IPS DF 6.9 (cell line): ENCODE data around the gene SPO11.

Source experiments
- DNase-seq: peaks from one replicate; pipeline ENCODE4 v3.0.0-alpha.2; 2013; ENCODE audit warnings: low read depth, low spot score
- H3K27ac ChIP-seq: one replicate; pipeline ENCODE4 v1.5.1; 2013; ENCODE audit warnings: low read length, control low read depth
- H3K27me3 ChIP-seq: 2 replicates; pipeline ENCODE4 v1.6.1; 2013; ENCODE audit warnings: mild to moderate bottlenecking, low read length; ENCODE audit not compliant: control insufficient read depth, insufficient read depth
- H3K36me3 ChIP-seq: 2 replicates; pipeline ENCODE4 v1.6.1; 2013; ENCODE audit warnings: low read length; ENCODE audit not compliant: control insufficient read depth, insufficient read depth
- H3K4me1 ChIP-seq: 2 replicates; pipeline ENCODE4 v1.6.1; 2013; ENCODE audit warnings: low read length; ENCODE audit not compliant: control insufficient read depth, insufficient read depth
- H3K4me3 ChIP-seq: 2 replicates; pipeline ENCODE4 v1.5.1; 2013; ENCODE audit warnings: mild to moderate bottlenecking, low read length
- H3K9me3 ChIP-seq: 2 replicates; pipeline ENCODE4 v1.6.1; 2013; ENCODE audit warnings: low read length, inconsistent platforms; ENCODE audit not compliant: control insufficient read depth, insufficient read depth
- WGBS: extraction: QIAGEN DNeasy Blood & Tissue Kit; methylation state at CpG from one replicate; pipeline ENCODE4 v1.1.7; 2013; ENCODE audit warnings: mixed read lengths, missing lambda C conversion rate; ENCODE audit not compliant: insufficient read length, insufficient coverage; 5-methylcytosine and 5-hydroxymethylcytosine counted together

Gene SPO11

DNA sequence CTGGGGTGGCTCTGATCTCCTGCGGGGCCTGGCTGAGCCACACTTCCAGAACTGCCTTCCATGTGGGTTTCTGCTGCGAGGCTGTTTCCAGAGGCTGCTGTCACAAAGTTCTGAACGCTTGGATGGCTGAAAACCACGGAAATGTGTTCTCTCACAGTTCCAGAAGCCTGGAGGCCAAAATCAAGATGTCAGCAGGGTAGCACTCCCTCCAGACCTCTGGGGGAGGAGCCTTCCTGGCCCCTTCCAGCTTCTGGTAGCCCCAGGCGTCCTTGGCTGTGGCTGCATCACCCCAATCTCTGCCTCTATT, 39.5 kb upstream of the SPO11 start:
- Histone ChIP-seq H3K27me3 (no peaks in the 10 kb centered on the region), H3K27ac (no peak overlapping the region), H3K4me1 (peaks cover 4% of the 10 kb centered on the region; the same call in 1 of the 2 replicates), H3K4me3 (no peak overlapping the region), H3K9me3 (no peaks in the 10 kb centered on the region), H3K36me3 (no peaks in the 10 kb centered on the region)
- no peak for DNase-seq
- WGBS = no CpG with 5 or more reads among the region's 5 CpGs

DNA sequence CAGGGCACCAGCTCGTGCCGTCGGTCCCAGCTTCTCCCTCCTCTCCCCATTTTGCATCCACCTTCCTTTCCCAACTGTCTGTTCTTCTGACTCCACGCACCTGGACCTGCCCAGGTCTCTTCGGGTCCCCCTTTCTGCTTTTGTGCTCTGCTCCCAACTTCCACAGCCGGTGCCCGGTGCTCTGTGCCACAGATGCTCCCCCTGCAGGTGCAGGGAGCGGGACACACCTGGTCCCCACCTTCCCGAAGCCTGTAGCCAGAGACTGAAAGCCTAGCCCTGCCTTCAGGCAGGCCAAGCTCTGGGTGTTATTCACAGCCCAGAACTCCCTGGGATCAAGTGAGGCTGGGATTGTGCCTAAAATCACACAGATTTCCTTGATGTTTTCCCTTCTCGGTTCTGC, 38.6 kb upstream of the SPO11 start:
- no peak for DNase-seq
- Histone ChIP-seq H3K9me3 (no peaks in the 10 kb centered on the region), H3K4me3 (no peak overlapping the region), H3K4me1 (peaks cover 4% of the 10 kb centered on the region; the same call in 1 of the 2 replicates), H3K36me3 (no peaks in the 10 kb centered on the region), H3K27ac (no peak overlapping the region), H3K27me3 (no peaks in the 10 kb centered on the region)
- no CpG with 5 or more reads among the region's 10 CpGs for WGBS

GRCh38 chr20:57291694-57292093, 37.9 kb upstream of the SPO11 start:
- Histone ChIP-seq H3K9me3 (no peaks in the 10 kb centered on the region), H3K27me3 (no peaks in the 10 kb centered on the region), H3K4me3 (no peak overlapping the region), H3K27ac (no peak overlapping the region), H3K4me1 (peaks cover 4% of the 10 kb centered on the region; the same call in 1 of the 2 replicates), H3K36me3 (no peaks in the 10 kb centered on the region)
- WGBS = no CpG with 5 or more reads among the region's 6 CpGs
- DNase-seq = no peak

DNA sequence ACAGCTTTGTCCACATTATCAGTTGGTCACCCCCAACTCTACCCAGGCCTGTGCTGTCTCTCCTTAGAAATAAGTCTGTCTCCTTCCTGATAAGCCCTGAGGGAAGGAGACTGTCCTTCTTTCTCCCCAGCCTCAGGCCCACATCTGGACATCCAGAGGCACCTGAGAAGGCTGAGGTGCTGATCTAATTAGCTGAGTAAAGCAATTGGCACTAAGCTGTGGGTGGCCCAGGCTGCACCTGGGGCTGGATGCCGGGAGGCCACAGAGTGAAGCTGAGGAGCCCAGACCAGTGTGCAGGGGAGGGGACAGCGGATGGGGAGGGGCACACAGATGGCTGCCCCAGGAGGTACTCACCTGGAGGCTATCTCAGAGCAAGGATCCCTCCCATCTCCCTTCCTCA, 37.0 kb upstream of the SPO11 start:
- no peaks in the 10 kb centered on the region for H3K9me3 ChIP-seq
- H3K36me3 ChIP-seq = no peaks in the 10 kb centered on the region
- no peak overlapping the region for H3K4me3 ChIP-seq
- no peak for DNase-seq
- no CpG with 5 or more reads among the region's 2 CpGs for WGBS
- H3K27ac ChIP-seq = no peak overlapping the region
- no peaks in the 10 kb centered on the region for H3K27me3 ChIP-seq
- H3K4me1 ChIP-seq = peaks cover 4% of the 10 kb centered on the region; the same call in 1 of the 2 replicates

DNA sequence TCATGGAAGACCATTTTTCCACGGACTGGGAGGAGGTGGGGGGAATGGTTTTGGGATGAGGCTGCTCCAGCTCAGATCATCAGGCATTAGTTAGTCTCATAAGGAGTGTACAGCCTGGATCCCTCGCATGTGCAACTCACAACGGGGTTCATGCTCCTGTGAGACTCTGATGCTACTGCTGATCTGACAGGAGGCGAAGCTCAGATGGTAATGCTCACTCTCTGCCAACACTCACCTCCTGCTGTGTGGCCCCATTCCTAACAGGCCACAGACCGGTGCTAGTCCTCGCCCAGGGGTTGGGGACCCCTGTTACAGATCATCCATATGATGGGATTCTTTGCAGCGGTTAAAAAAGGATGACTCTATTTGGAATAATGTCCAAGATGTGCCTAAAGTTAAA, 35.6 kb upstream of the SPO11 start:
- no CpG with 5 or more reads among the region's 7 CpGs for WGBS
- Histone ChIP-seq H3K4me3 (no peak overlapping the region), H3K27me3 (no peaks in the 10 kb centered on the region), H3K9me3 (no peaks in the 10 kb centered on the region), H3K4me1 (peaks cover 2% of the 10 kb centered on the region; the same call in 1 of the 2 replicates), H3K27ac (no peak overlapping the region), H3K36me3 (no peaks in the 10 kb centered on the region)
- no peak for DNase-seq

- WGBS = no CpG with 5 or more reads among the region's 3 CpGs
- Histone ChIP-seq H3K27ac (no peak overlapping the region), H3K9me3 (no peaks in the 10 kb centered on the region), H3K4me1 (peaks cover 2% of the 10 kb centered on the region; the same call in 1 of the 2 replicates), H3K27me3 (no peaks in the 10 kb centered on the region), H3K36me3 (no peaks in the 10 kb centered on the region), H3K4me3 (no peak overlapping the region)
- DNase-seq = no peak
Measured at GRCh38 chr20:57294550-57294949, 35.1 kb upstream of the SPO11 start.

GRCh38 chr20:57298457-57298856, 31.1 kb upstream of the SPO11 start:
- H3K9me3 ChIP-seq = no peaks in the 10 kb centered on the region
- no peaks in the 10 kb centered on the region for H3K36me3 ChIP-seq
- H3K27me3 ChIP-seq = no peaks in the 10 kb centered on the region
- no peak overlapping the region for H3K27ac ChIP-seq
- H3K4me3 ChIP-seq = no peak overlapping the region
- WGBS = no CpG with 5 or more reads among the region's 4 CpGs
- DNase-seq = no peak
- H3K4me1 ChIP-seq = peaks cover 2% of the 10 kb centered on the region; the same call in 1 of the 2 replicates

DNA sequence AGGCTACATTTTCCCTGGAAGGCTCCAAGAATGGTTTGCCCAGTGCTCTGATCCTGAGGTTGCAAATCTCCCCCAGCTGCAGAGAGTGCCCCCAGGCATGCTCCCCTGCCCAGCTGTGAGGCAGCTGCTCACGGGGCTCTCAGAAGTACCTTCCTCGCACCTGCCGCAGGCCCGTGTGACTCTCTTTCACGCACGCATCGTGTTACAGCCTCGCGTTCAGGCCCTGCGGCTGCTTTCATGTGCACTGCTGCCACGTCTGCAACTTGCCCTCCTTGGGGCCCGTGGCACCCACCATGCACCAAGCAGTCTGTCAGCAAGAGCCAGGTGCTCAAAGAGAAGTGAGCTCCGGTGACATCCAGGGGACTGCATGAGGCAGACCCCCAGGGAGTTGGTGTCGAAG, 28.6 kb upstream of the SPO11 start:
- Histone ChIP-seq H3K4me3 (no peak overlapping the region), H3K4me1 (no peaks in the 10 kb centered on the region), H3K27ac (no peak overlapping the region), H3K36me3 (no peaks in the 10 kb centered on the region), H3K27me3 (no peaks in the 10 kb centered on the region), H3K9me3 (no peaks in the 10 kb centered on the region)
- WGBS = no CpG with 5 or more reads among the region's 14 CpGs
- no peak for DNase-seq

GRCh38 chr20:57306747-57307146, 22.9 kb upstream of the SPO11 start:
- WGBS = no CpG with 5 or more reads among the region's 5 CpGs

DNA sequence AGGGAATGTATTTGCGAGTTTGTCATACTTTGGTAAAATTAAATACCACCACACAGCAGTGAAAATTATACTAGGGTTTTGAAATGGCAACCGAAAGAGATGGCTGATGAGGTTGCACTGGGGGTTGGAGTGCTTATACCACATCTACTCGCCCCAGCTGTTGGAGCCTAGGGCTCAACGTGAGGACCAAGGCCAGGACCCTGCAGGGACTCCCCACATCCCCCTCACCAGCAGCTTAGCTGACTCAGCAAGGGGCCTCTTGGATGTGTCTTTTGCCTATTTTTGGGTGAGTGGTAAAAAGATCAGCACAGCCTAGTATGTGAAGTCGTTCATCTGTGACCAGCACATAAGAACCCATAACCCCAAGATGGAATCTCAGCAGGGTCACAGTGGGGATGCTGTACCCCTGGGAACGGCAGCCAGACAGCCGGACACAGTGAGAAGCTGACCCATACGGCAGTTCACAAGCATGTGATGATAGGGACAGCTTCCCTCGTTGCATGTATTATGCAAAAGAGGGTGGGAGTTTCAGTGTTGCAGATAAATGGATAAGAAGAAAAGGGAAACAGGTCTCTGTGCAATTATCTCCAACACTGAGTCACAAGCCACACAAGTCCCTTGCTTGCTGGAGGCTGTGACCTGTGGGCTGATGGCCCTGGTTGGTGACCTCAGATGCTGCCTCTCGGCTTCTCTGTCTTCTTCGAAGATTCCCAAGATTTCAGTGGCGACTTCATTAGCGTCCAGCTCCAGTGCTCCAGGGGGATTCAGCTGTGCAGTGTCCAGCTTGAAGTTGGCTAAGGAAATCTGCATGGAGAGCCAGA, 20.9 kb upstream of the SPO11 start:
- H3K27me3 ChIP-seq = no peaks in the 10 kb centered on the region
- H3K36me3 ChIP-seq = no peaks in the 10 kb centered on the region
- 100% methylated on average over 1 of the region's 13 CpGs for WGBS
- H3K4me1 ChIP-seq = no peaks in the 10 kb centered on the region
- H3K4me3 ChIP-seq = no peak overlapping the region
- no peak for DNase-seq
- no peaks in the 10 kb centered on the region for H3K9me3 ChIP-seq
- no peak overlapping the region for H3K27ac ChIP-seq

More at GRCh38 chr20:57306747-57307146, 22.9 kb upstream of the SPO11 start:
- H3K9me3 ChIP-seq = no peaks in the 10 kb centered on the region
- H3K36me3 ChIP-seq = no peaks in the 10 kb centered on the region
- H3K27ac ChIP-seq = no peak overlapping the region
- no peak for DNase-seq
- no peaks in the 10 kb centered on the region for H3K27me3 ChIP-seq
- H3K4me3 ChIP-seq = no peak overlapping the region
- no peaks in the 10 kb centered on the region for H3K4me1 ChIP-seq

GRCh38 chr20:57309544-57310115, 20.0 kb upstream of the SPO11 start:
- no peaks in the 10 kb centered on the region for H3K36me3 ChIP-seq
- no peak overlapping the region for H3K4me3 ChIP-seq
- no peak for DNase-seq
- H3K27me3 ChIP-seq = no peaks in the 10 kb centered on the region
- no peaks in the 10 kb centered on the region for H3K9me3 ChIP-seq
- H3K27ac ChIP-seq = no peak overlapping the region
- WGBS = no CpG with 5 or more reads among the region's 9 CpGs
- H3K4me1 ChIP-seq = no peaks in the 10 kb centered on the region
